ENCODE measurements around the gene UGT1A9. TPM values are rescaled to one million over a fixed set of nuclear protein-coding genes. Genes with fewer than 3 reads are reported as not detected.
"Not testable (repeated sequence)": the region's sequence is repeated elsewhere in the genome, so short reads cannot be mapped to it uniquely, and the experiment has no call there.

Gene UGT1A9
- total RNA-seq, 1 experiment from 2014 or later, result not detected

GRCh38 chr2:233750689-233751088 lies 79.0 kb downstream of the UGT1A9 start:
- DNase-seq (ENCODE audit: low spot score); in situ Hi-C loops (cut with HindIII; ENCODE audit: low sequenced_read_pairs): not testable (repeated sequence)

GRCh38 chr2:233751212-233752009 lies 79.7 kb downstream of the UGT1A9 start:
- DNase-seq (ENCODE audit: low spot score); in situ Hi-C loops (cut with HindIII; ENCODE audit: low sequenced_read_pairs): not testable (repeated sequence)

- in situ Hi-C loops (cut with HindIII; ENCODE audit: low sequenced_read_pairs), result no loop called here
- DNase-seq (ENCODE audit: low spot score), result no peak
Measured at GRCh38 chr2:233754872-233755611, 83.3 kb downstream of the UGT1A9 start.

GRCh38 chr2:233756429-233757081 lies 84.9 kb downstream of the UGT1A9 start:
- in situ Hi-C loops (cut with HindIII; ENCODE audit: low sequenced_read_pairs), result no loop called here
- no peak for DNase-seq (ENCODE audit: low spot score)

GRCh38 chr2:233758141-233758540 lies 86.4 kb downstream of the UGT1A9 start:
- in situ Hi-C loops (cut with HindIII; ENCODE audit: low sequenced_read_pairs), result no loop called here
- no peak for DNase-seq (ENCODE audit: low spot score)

- in situ Hi-C loops (cut with HindIII; ENCODE audit: low sequenced_read_pairs), result no loop called here
Measured at GRCh38 chr2:233758849-233759248, 87.2 kb downstream of the UGT1A9 start.

GRCh38 chr2:233760043-233760442 lies 88.3 kb downstream of the UGT1A9 start, which contains the start of gene UGT1A1:
Gene UGT1A1 (plus strand): TSS chr2:233760270. CDS start chr2:233760288, 18 bp downstream.
- DNase-seq (ENCODE audit: low spot score), result no peak
- in situ Hi-C loops (cut with HindIII; ENCODE audit: low sequenced_read_pairs), result no loop called here

More at GRCh38 chr2:233758849-233759248, 87.2 kb downstream of the UGT1A9 start:
- no peak for DNase-seq (ENCODE audit: low spot score)

- in situ Hi-C loops (cut with HindIII; ENCODE audit: low sequenced_read_pairs), result no loop called here
- no peak for DNase-seq (ENCODE audit: low spot score)
Measured at GRCh38 chr2:233761040-233761769, 89.5 kb downstream of the UGT1A9 start.

- DNase-seq (ENCODE audit: low spot score), result no peak
- in situ Hi-C loops (cut with HindIII; ENCODE audit: low sequenced_read_pairs), result no loop called here
Measured at GRCh38 chr2:233764264-233764663, 92.6 kb downstream of the UGT1A9 start.

GRCh38 chr2:233764761-233765160 lies 93.1 kb downstream of the UGT1A9 start:
- DNase-seq (ENCODE audit: low spot score), result no peak
- in situ Hi-C loops (cut with HindIII; ENCODE audit: low sequenced_read_pairs), result no loop called here

- in situ Hi-C loops (cut with HindIII; ENCODE audit: low sequenced_read_pairs), result no loop called here
Measured at GRCh38 chr2:233766416-233766815, 94.7 kb downstream of the UGT1A9 start.

GRCh38 chr2:233768076-233768475 lies 96.4 kb downstream of the UGT1A9 start:
- DNase-seq (ENCODE audit: low spot score), result no peak
- in situ Hi-C loops (cut with HindIII; ENCODE audit: low sequenced_read_pairs), result no loop called here

More at GRCh38 chr2:233766416-233766815, 94.7 kb downstream of the UGT1A9 start:
- no peak for DNase-seq (ENCODE audit: low spot score)

GRCh38 chr2:233769260-233769659 lies 97.6 kb downstream of the UGT1A9 start:
- no peak for DNase-seq (ENCODE audit: low spot score)
- in situ Hi-C loops (cut with HindIII; ENCODE audit: low sequenced_read_pairs), result no loop called here

GRCh38 chr2:233772153-233772552 lies 100.5 kb downstream of the UGT1A9 start:
- DNase-seq (ENCODE audit: low spot score), result no peak
- in situ Hi-C loops (cut with HindIII; ENCODE audit: low sequenced_read_pairs), result no loop called here

- no peak for DNase-seq (ENCODE audit: low spot score)
- in situ Hi-C loops (cut with HindIII; ENCODE audit: low sequenced_read_pairs), result no loop called here
Measured at GRCh38 chr2:233772583-233772982, 100.9 kb downstream of the UGT1A9 start.

- DNase-seq (ENCODE audit: low spot score), result no peak
- in situ Hi-C loops (cut with HindIII; ENCODE audit: low sequenced_read_pairs), result no loop called here
Measured at GRCh38 chr2:233773854-233774253, 102.2 kb downstream of the UGT1A9 start.

GRCh38 chr2:233775414-233775813 lies 103.7 kb downstream of the UGT1A9 start:
- in situ Hi-C loops (cut with HindIII; ENCODE audit: low sequenced_read_pairs), result no loop called here
- DNase-seq (ENCODE audit: low spot score), result no peak

- in situ Hi-C loops (cut with HindIII; ENCODE audit: low sequenced_read_pairs), result no loop called here
- no peak for DNase-seq (ENCODE audit: low spot score)
Measured at GRCh38 chr2:233778030-233778429, 106.3 kb downstream of the UGT1A9 start, which contains the start of gene MROH2A. Gene MROH2A (plus strand): TSS chr2:233778330. CDS start chr2:233779359, 1,029 bp downstream.

- DNase-seq (ENCODE audit: low spot score), result no peak
- in situ Hi-C loops (cut with HindIII; ENCODE audit: low sequenced_read_pairs), result no loop called here
Measured at GRCh38 chr2:233779722-233780121, 108.0 kb downstream of the UGT1A9 start.
